K562 (cell line): ENCODE results near the gene MVD. TPM values are rescaled to one million over a fixed set of nuclear protein-coding genes. Genes with fewer than 3 reads are reported as not detected.
A peak's percentile ranks its signal among the peaks of the same experiment; 100 is the strongest.

ENCODE experiments used
- BRF1 ChIP-seq: IDR thresholded peaks from 3 replicates; pipeline ENCODE4 v1.6.1; 2011; ENCODE audit warnings: borderline replicate concordance, mild to moderate bottlenecking; ENCODE audit not compliant: insufficient read length; ENCODE audit errors: extremely low read depth
- EHMT2 ChIP-seq: fragments of 450-650 bp; IDR thresholded peaks from 2 replicates; pipeline ENCODE4 v1.6.1; 2018; ENCODE audit warnings: antibody characterized with exemption
- HMBOX1 ChIP-seq: sonication (generic); IDR thresholded peaks from 2 replicates; pipeline ENCODE4 v1.6.1; 2016
- KAT7 ChIP-seq: sonication (generic); formaldehyde crosslinking; IDR thresholded peaks from 2 replicates; pipeline ENCODE4 v1.8.0; 2022; ENCODE audit warnings: missing genetic modification reagents, mild to moderate bottlenecking, borderline replicate concordance
- SMARCA4 ChIP-seq: fragments of 450-650 bp; IDR thresholded peaks from 2 replicates; pipeline ENCODE4 v1.6.1; 2016
- STAG1 ChIP-seq: sonication (generic); formaldehyde crosslinking; IDR thresholded peaks from 2 replicates; pipeline ENCODE4 v1.5.0; 2020; ENCODE audit warnings: missing genetic modification reagents, borderline replicate concordance
- TCF3 ChIP-seq: sonication (generic); formaldehyde crosslinking; IDR thresholded peaks from 2 replicates; pipeline ENCODE4 v1.4.0; 2020; ENCODE audit warnings: mild to moderate bottlenecking, missing genetic modification reagents
- TOE1 ChIP-seq, 2 experiments: fragments of 450-650 bp in 1 of 2; sonication (generic) in 1 of 2; formaldehyde crosslinking in 1 of 2; IDR thresholded peaks; 2 replicates each; pipeline versions ENCODE4 v1.7.1 to v1.8.0; 2016 to 2022; ENCODE audit warnings: borderline replicate concordance in 2 of 2, mild to moderate bottlenecking in 2 of 2, antibody characterized with exemption in 1 of 2, inconsistent platforms in 1 of 2, low read depth in 1 of 2, missing genetic modification reagents in 1 of 2, moderate library complexity in 1 of 2
- TRIM24 ChIP-seq, 2 experiments: fragments of 450-650 bp; IDR thresholded peaks; 2 replicates each; pipeline ENCODE4 v1.6.1; 2016
- XRCC5 ChIP-seq: fragments of 200-400 bp; formaldehyde crosslinking; IDR thresholded peaks from 2 replicates; pipeline ENCODE4 v1.6.1; 2017; ENCODE audit warnings: low read depth, mild to moderate bottlenecking, low read length
- ZC3H11A ChIP-seq: IDR thresholded peaks from 2 replicates; pipeline ENCODE4 v1.6.1; 2012; ENCODE audit warnings: low read depth, low read length, improper control_type of control experiment
- polyA plus RNA-seq, 8 experiments: library from polyadenylated mRNA; depleted of rRNA in 4 of 8; stranded (reverse) in 5 of 8; unstranded in 3 of 8; fragments of >200 nt; fragmentation: Nextera tagmentation in 2 of 8; fragmentation: Illumina TruSeq in 1 of 8; extraction: Ambion mirVana in 2 of 8; extraction: Trizol in 1 of 8; gene quantifications; 2 replicates each; pipeline versions ENCODE4 v1.2.1 to v1.2.3, GENCODE V29; 2011 to 2014; ENCODE audit warnings: inconsistent platforms in 1 of 8, missing spikeins in 1 of 8
- total RNA-seq, 7 experiments: library from RNA; depleted of rRNA in 6 of 7; stranded (reverse); fragments of >200 nt in 6 of 7; fragmentation: Illumina TruSeq in 2 of 7; extraction: Trizol in 2 of 7; gene quantifications; 2 replicates each; pipeline versions ENCODE4 v1.2.1 to v1.2.3, GENCODE V29; 2011 to 2021; ENCODE audit warnings: low replicate concordance in 1 of 7

Gene MVD
- total and polyA plus RNA-seq, 9 of the 15 experiments (the other 6 are each of a cell fraction or from before 2014, with no cell fraction given) = 12.2 to 141 (median 45.3) TPM

- TF ChIP-seq HMBOX1 = 0 out of 2 replicates have a peak, but pooled peaks have one; percentile 56
- no peak for TF ChIP-seq EHMT2
- TF ChIP-seq TCF3 = peak; percentile 97
- TF ChIP-seq BRF1 = no peak
- no peak for TF ChIP-seq STAG1 (CRISPR knock-in tag)
- no peak for TF ChIP-seq ZC3H11A
- peak; percentile 77; the same call in 1 of the 2 replicates for TF ChIP-seq KAT7
- peak; percentile 80 for TF ChIP-seq TOE1 (IDR thresholded peaks at IDR 0.05; ENCODE audit: borderline replicate concordance)
- no peak for TF ChIP-seq TOE1 (CRISPR knock-in tag; IDR thresholded peaks at IDR 0.05; ENCODE audit: borderline replicate concordance, low read depth)
- peak; percentile 98 for TF ChIP-seq SMARCA4
- peak; percentile 82 to 88 for TF ChIP-seq TRIM24 (IDR thresholded peaks at IDR 0.05)
- TF ChIP-seq XRCC5 = peak; percentile 71; the same call in 1 of the 2 replicates
Observed at GRCh38 chr16:88688013-88688778, 25.3 kb upstream of the MVD start (continued).
